GM19035 (cell line): Measurements from ENCODE around the gene PI4KA.
"Not testable (repeated sequence)": the region's sequence is repeated elsewhere in the genome, so short reads cannot be mapped to it uniquely, and the experiment has no call there.

ENCODE experiments used
- ATAC-seq: cut with Tn5 transposase; IDR thresholded peaks from one replicate; pipeline ENCODE4 v1.9.1; 2021; ENCODE audit not compliant: unreplicated experiment

PI4KA gene

GRCh38 chr22:20779014-20779817, 79.4 kb downstream of the PI4KA start:
- no peak for ATAC-seq

- ATAC-seq = no peak
These were observed 81.0 kb downstream of the PI4KA start for GRCh38 chr22:20777420-20778177.

DNA sequence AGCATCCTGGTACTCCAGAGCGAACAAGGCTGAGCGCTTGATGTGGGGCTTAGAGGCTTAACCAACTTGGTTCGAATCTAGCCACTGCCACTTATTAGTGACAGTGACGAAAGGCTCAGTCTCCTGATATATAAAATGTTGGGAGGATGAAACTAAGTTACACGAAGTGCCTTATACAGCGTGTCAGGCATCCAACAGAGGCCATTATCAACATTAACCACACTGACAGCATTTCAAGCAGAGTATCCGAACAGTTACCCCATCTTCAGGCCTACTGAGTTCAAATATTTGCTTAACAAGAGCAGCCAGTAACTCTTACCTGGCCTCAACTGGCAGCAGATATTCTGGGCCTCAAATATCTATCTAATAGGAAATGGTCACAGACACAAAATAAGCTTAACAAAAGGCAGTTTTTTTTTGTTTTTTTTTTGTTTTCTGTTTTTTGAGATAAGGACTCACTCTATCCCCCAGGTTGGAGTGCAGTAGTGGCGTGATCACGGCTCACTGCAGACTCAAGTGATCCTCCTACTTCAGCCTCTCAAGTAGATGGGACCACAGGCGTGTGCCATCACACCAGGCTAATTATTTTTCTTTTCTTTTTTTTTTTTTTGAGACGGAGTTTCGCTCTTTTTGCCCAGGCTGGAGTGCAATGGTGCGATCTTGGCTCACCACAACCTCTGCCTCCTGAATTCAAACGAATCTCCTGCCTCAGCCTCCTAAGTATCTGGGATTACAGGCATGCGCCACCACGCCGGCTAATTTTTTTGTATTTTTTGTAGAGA, 81.8 kb downstream of the PI4KA start:
- no peak for ATAC-seq

DNA sequence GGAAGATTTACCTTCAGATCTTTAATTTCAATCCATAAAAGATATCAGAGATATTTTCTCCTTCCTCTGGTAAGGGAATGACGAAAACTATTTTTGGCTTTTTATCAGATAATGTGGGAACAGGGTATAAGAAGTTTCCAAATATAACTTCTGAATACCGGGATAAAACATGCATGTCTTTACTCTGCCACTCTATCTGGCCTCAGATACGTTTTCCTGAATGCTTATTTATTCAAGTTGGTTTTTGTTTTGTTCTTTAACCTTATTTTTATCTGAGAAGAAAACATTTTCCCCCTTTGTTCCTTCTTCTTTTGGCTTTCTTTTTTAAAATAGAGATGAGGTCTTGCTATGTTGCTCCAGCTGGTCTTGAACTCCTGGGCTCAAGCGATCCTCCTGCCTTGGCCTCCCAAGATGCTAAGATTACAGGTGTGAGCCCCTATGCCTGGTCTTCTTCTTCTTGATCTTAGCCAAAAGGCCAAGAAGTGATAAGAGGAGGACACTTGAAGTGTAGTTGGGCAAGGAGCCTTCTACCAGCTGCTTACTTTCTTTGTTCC, 83.2 kb downstream of the PI4KA start:
- ATAC-seq = no peak

GRCh38 chr22:20774882-20775281, 83.7 kb downstream of the PI4KA start:
- ATAC-seq = no peak

- no peak for ATAC-seq
These were observed 84.8 kb downstream of the PI4KA start, which contains the start of gene SERPIND1 for GRCh38 chr22:20773793-20774212. Gene SERPIND1, plus strand, starts transcription at chr22:20774113. Its CDS starts 5,200 bp downstream, at chr22:20779313.

DNA sequence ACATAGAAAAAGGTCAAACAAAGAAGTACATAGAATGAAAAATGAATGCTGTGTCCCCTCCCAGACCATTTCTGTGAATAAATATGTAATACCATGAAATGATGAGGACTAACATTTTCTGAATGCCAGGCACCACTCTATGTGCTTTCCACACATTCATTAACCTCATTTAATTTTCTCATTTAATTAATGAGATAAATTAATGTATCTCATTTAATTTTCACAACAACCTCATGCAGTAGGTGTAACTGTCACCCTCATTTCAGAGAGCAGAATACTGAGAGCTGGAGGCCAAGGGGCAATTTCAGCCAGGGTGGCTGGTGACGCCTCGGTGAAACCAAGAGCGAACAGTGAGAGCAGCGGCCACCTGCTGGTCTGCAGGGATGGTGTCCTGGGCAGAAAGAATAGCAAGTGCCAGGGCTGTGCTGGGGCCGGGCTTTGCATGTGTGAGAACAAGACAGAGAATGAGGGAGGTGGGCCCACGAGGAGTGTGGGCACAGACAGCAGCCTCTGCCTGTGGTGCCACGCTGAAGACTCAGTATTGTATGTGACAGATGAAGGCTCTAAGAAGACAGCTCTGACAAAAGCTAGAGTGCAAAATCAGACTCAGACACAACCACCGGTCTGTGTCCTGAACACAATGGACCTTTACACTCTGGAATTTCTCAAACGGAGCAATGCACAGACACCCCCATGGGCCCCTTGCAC, 86.5 kb downstream of the PI4KA start:
- no peak for ATAC-seq

GRCh38 chr22:20769496-20769826, 89.2 kb downstream of the PI4KA start:
- not testable (repeated sequence) for ATAC-seq

DNA sequence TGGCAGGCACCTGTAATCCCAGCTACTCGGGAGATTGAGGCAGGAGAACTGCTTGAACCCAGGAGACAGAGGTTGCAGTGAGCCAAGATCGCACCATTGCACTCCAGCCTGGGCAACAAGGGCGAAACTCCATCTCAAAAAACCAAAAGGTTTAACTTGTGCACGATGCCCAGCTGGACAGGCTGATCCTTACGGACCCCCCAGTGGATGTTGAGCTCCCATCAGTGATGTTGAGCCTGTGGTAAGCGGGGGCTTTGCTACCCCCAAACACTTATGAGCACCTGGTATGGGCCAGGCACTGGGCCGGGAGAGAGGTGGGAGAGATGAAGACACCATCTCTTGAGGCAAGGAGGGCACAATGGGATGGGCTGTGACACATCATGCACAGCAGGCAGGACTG, 92.1 kb downstream of the PI4KA start:
- no peak for ATAC-seq

DNA sequence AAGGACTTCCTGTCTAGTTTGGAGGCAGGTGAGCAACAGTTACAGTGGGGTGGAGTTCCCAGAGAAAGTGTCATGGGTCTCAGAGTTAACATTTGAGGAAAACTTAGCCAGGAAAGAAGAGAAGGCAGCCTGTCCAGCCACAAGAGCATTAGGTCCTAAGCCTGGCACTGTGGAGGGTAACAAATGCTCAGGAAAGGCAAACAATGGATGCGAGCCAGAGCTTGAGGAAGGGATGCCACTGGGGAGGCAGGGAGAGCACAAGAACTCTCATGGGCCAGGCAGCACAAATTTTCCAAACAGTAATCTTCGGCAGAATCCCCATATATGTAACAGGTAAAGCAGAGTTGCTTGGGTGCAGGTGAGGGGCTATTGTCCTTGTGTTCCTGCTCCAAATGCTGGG, 92.7 kb downstream of the PI4KA start:
- no peak for ATAC-seq

GRCh38 chr22:20764729-20765128, 93.9 kb downstream of the PI4KA start:
- ATAC-seq = no peak

DNA sequence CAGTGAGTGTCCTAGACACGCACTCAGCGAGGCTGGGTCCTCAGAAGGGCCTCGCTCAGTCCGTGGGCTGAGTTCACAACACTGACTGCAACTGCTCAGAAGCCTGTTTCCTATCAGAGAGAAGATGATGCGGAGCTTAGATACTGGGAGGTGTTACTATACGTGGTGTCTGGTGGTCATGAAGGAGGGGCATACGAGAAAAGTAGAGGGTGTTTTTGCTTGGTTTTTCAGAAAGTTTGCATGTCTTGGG, 94.2 kb downstream of the PI4KA start:
- ATAC-seq = no peak

DNA sequence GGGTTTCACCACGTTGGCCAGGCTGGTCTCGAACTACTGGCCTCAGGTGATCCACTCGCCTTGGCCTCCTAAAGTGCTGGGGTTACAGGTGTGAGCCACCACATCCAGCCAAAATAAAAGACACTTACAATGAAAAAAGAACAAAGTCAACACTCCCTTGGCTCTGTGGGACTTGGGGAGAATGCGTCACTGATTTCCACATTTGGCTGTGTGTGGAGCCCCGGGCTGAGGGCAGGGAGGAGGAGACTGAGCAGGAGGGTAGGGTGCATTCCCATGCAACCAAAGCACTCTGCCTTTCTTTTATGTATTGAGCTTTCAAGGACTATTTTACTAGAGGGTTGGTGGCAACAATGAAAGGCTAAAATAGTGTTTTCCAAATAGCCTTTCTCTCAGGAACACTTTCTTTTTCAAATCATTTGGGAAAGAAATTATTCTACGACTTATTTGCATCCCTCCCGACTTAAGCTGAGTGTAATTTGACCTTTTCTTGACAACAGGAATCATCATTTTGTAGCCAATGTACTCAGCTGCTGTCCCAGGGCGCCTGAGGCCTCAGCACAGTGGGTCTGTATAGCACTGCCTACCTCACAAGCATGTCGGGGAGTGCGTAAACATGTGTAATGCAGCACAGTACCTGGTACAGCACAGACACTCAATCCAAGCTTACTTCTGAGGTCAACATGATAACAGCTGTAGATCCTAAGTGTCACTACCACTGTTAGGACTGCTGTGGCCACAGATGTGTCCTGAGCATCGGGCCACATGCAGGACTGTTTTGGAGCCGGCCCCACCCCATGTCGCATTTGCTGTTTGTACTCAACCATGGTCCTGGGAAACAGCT, 94.8 kb downstream of the PI4KA start:
- ATAC-seq = no peak

GRCh38 chr22:20762233-20762796, 96.3 kb downstream of the PI4KA start:
- no peak for ATAC-seq

- ATAC-seq = no peak
These were observed 97.1 kb downstream of the PI4KA start for GRCh38 chr22:20761536-20761935.

DNA sequence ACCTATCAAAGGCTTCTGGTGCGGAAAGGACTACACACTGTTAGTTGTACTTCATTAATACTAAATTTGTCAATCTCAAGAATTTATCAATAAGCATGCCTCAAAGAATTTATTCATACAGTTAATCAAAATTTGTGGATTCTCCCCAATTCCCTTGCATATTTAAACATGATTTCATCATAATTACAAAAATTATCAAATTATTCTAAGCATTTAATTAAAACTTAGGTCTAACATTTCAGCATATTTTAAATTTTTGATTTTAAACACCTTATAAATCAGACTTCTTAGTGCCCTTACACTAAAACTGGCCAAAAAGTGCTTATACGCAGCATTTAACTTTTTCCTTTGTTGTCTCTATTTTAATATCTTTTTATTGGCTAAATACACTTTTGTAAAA, 98.5 kb downstream of the PI4KA start:
- ATAC-seq = no peak

GRCh38 chr22:20758688-20759087, 99.9 kb downstream of the PI4KA start:
- ATAC-seq = no peak

DNA sequence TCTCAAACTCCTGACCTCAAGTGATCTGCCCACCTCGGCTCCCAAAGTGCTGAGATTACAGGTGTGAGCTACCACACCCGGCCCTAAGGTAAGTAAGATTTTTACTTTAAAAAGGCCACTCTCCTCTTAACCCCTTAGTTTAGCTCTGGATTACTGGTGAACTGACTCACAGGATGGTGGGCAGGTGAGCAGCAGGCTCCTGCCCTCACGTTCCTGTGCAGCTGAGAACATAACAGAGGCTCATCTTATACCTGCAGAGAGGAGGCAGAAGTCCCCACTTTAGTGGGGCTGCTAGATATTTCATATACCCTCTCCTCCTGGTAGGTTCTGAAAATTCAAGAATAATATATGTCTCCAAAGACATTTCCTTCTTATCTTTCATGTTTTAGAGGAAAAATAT, 101.8 kb downstream of the PI4KA start:
- no peak for ATAC-seq

DNA sequence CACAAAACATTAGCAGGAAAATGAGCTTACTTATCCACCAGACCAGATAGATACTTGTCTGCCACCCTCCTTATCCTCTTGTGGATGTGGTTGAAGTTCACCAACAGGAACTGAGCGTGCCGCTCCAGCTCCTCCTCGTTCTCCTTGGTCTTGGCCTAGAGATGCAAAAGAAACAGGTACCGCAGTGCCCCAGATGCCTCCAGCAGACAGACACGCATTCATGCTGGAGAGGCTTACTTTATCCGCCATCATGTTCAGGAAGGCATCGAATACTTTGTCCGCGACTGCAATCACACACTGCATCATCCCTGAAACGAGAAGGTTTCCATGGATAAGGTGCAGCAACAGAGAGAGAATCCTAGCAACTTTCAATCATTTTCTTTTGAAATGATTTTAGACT, 105.7 kb downstream of the PI4KA start:
- no peak for ATAC-seq
